PC-3 (cell line): ENCODE data around the gene KMT2C. TPM values are rescaled to one million over a fixed set of nuclear protein-coding genes. Genes with fewer than 3 reads are reported as not detected.
"Not testable (repeated sequence)": the region's sequence is repeated elsewhere in the genome, so short reads cannot be mapped to it uniquely, and the experiment has no call there.

Source experiments
- ATAC-seq: fragments of 200-7000 bp; cut with Tn5 transposase; 2 replicates; pipeline ENCODE4 v1.9.1; 2020; ENCODE audit warnings: mild to moderate bottlenecking, moderate library complexity
- BruUV-seq: library from RNA; stranded (reverse); fragments of 400-500 nt; replicated peaks from 2 replicates; lab custom pipeline; 2021; lab: Mats Ljungman, UMichigan
- CTCF ChIA-PET: fragments of 300-600 bp; sonication (Branson Sonifier 250); formaldehyde crosslinking; loops from one replicate; lab custom pipeline; 2022; ENCODE audit warnings: antibody characterized with exemption; lab: Charles Lee
- POLR2A ChIA-PET: fragments of 300-600 bp; sonication (Branson Sonifier 250); formaldehyde crosslinking; loops from one replicate; lab custom pipeline; 2022; ENCODE audit warnings: antibody characterized with exemption; ENCODE audit not compliant: unreplicated experiment; lab: Charles Lee
- DNase-seq: peaks from one replicate; pipeline ENCODE4 v3.0.0-alpha.2; 2015
- H2AFZ ChIP-seq: fragments of 300-600 bp; sonication (generic); 2 replicates; pipeline ENCODE4 v1.6.0; 2016; ENCODE audit warnings: antibody characterized with exemption, low read length
- H3F3A ChIP-seq: fragments of 300-600 bp; sonication (generic); one replicate; pipeline ENCODE4 v1.6.0; 2017; ENCODE audit warnings: antibody characterized with exemption, low read length, control low read depth, mild to moderate bottlenecking; ENCODE audit not compliant: unreplicated experiment
- H3K27ac ChIP-seq: fragments of 300-600 bp; sonication (generic); 2 replicates; pipeline ENCODE4 v1.5.1; 2016; ENCODE audit warnings: mild to moderate bottlenecking, low read length
- H3K27me3 ChIP-seq: fragments of 300-600 bp; sonication (generic); 2 replicates; pipeline ENCODE4 v1.6.1; 2016; ENCODE audit warnings: low read length, mixed read lengths
- H3K36me3 ChIP-seq: fragments of 300-600 bp; sonication (generic); 2 replicates; pipeline ENCODE4 v1.6.1; 2016; ENCODE audit warnings: low read depth, mixed run types, low read length, mixed read lengths
- H3K4me1 ChIP-seq: fragments of 300-600 bp; sonication (generic); 2 replicates; pipeline ENCODE4 v1.5.1; 2016; ENCODE audit warnings: low read length; ENCODE audit not compliant: insufficient read depth
- H3K4me2 ChIP-seq: fragments of 300-600 bp; sonication (generic); 2 replicates; pipeline ENCODE4 v1.6.0; 2016; ENCODE audit warnings: low read length
- H3K4me3 ChIP-seq: fragments of 300-600 bp; sonication (generic); 2 replicates; pipeline ENCODE4 v1.5.1; 2016; ENCODE audit warnings: mild to moderate bottlenecking, low read length, mixed read lengths
- H3K79me2 ChIP-seq: fragments of 300-600 bp; sonication (generic); 2 replicates; pipeline ENCODE4 v1.6.1; 2017; ENCODE audit warnings: low read length, mixed read lengths
- H3K9ac ChIP-seq: fragments of 300-600 bp; sonication (generic); 2 replicates; pipeline ENCODE4 v1.6.0; 2016; ENCODE audit warnings: mild to moderate bottlenecking, low read length
- H3K9me2 ChIP-seq: fragments of 300-600 bp; sonication (generic); replicated peaks from 2 replicates; pipeline ENCODE4 v1.6.1; 2016; ENCODE audit warnings: mixed run types, low read length, mixed read lengths
- H3K9me3 ChIP-seq: fragments of 300-600 bp; sonication (generic); 2 replicates; pipeline ENCODE4 v1.6.1; 2016; ENCODE audit warnings: low read length, mixed read lengths
- H4K20me1 ChIP-seq: fragments of 300-600 bp; sonication (generic); 2 replicates; pipeline ENCODE4 v1.6.1; 2016; ENCODE audit warnings: low read length, mixed read lengths
- EZH2 ChIP-seq: fragments of 300-600 bp; sonication (generic); IDR thresholded peaks from one replicate; pipeline ENCODE4 v1.6.1; 2017; ENCODE audit warnings: antibody characterized with exemption, mild to moderate bottlenecking, low read length; ENCODE audit not compliant: unreplicated experiment
- EZH2phosphoT487 ChIP-seq: fragments of 300-600 bp; sonication (generic); IDR thresholded peaks from 2 replicates; pipeline ENCODE4 v1.6.1; 2018; ENCODE audit warnings: mild to moderate bottlenecking, antibody characterized with exemption, low read length, borderline replicate concordance
- intact Hi-C: fragments of 100-400 bp; cut with micrococcal nuclease; formaldehyde crosslinking; loops from 2 replicates; pipeline ENCODE4 v1.9.0; 2023
- total RNA-seq: library from RNA; depleted of rRNA; stranded (reverse); fragments of >200 nt; gene quantifications from 2 replicates; pipeline ENCODE4 v1.2.3, GENCODE V29; 2014
- TF ChIP-seq, protein P1 (sequence below): fragments of 300-600 bp; sonication (generic); conservative IDR thresholded peaks from 2 replicates; pipeline ENCODE4 v1.5.1; 2017; ENCODE audit warnings: antibody characterized with exemption, low read depth, mild to moderate bottlenecking, low read length

The KMT2C gene
- total RNA-seq, 1 experiment from 2014 or later: 15.3 TPM

DNA sequence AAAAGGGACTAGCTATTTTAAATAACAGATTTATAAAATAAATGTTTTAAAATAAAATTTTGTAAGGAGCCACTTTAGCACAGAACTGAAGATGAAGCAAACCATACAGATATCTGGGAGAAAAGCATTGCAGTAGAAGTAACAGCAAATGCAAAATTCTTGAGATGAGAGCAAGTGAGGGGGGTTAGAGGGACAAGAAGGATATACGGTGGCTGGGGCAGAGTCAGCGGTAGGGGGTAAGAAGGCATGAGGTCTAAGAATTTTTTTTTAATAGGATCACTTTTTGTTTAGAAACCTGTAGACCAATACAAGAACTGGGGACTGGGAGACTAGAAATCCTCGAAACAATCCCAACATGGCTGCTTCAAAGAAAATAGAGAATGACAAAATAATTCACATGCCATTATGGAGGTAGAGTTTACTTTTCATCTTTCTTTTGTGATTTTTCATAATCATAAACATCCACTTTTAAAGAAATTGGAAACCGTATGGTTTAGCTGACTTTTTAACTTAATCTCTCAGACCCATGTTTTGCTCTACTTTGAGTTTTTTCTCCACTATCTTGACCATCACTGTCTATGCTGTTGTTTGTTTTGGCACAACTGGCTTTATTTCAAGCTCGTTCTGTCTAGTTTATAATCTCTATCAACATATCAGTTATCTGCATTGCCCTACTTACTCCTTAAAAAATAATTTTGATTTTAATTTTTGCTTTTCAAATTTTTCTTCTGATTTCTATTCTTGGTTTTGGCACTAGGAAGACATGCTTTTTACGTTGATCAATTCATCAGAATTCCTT, 73.5 kb downstream of the KMT2C start:
- H4K20me1 ChIP-seq: peaks cover 20% of the 10 kb centered on the region
- no peaks in the 10 kb centered on the region for H3F3A ChIP-seq
- H3K27me3 ChIP-seq: no peaks in the 10 kb centered on the region
- no peak for TF ChIP-seq EZH2
- TF ChIP-seq, protein P1, sequence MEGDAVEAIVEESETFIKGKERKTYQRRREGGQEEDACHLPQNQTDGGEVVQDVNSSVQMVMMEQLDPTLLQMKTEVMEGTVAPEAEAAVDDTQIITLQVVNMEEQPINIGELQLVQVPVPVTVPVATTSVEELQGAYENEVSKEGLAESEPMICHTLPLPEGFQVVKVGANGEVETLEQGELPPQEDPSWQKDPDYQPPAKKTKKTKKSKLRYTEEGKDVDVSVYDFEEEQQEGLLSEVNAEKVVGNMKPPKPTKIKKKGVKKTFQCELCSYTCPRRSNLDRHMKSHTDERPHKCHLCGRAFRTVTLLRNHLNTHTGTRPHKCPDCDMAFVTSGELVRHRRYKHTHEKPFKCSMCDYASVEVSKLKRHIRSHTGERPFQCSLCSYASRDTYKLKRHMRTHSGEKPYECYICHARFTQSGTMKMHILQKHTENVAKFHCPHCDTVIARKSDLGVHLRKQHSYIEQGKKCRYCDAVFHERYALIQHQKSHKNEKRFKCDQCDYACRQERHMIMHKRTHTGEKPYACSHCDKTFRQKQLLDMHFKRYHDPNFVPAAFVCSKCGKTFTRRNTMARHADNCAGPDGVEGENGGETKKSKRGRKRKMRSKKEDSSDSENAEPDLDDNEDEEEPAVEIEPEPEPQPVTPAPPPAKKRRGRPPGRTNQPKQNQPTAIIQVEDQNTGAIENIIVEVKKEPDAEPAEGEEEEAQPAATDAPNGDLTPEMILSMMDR: no peak
- TF ChIP-seq EZH2phosphoT487: no peak
- intact Hi-C loops: no loop called here
- H3K4me1 ChIP-seq: no peaks in the 10 kb centered on the region
- no peak overlapping the region for H3K4me3 ChIP-seq
- no peak overlapping the region for H3K4me2 ChIP-seq
- H3K27ac ChIP-seq: no peak overlapping the region
- ATAC-seq (no peak), DNase-seq (no peak)
- no peaks in the 10 kb centered on the region for H3K9me2 ChIP-seq
- H3K79me2 ChIP-seq: peaks cover 78% of the 10 kb centered on the region
- H2AFZ ChIP-seq: no peak overlapping the region
- CTCF ChIA-PET: no interaction called here
- no peaks in the 10 kb centered on the region for H3K9me3 ChIP-seq
- H3K36me3 ChIP-seq: no peaks in the 10 kb centered on the region
- H3K9ac ChIP-seq: no peak overlapping the region
- no TSS peak for BruUV-seq
- POLR2A ChIA-PET: no interaction called here

DNA sequence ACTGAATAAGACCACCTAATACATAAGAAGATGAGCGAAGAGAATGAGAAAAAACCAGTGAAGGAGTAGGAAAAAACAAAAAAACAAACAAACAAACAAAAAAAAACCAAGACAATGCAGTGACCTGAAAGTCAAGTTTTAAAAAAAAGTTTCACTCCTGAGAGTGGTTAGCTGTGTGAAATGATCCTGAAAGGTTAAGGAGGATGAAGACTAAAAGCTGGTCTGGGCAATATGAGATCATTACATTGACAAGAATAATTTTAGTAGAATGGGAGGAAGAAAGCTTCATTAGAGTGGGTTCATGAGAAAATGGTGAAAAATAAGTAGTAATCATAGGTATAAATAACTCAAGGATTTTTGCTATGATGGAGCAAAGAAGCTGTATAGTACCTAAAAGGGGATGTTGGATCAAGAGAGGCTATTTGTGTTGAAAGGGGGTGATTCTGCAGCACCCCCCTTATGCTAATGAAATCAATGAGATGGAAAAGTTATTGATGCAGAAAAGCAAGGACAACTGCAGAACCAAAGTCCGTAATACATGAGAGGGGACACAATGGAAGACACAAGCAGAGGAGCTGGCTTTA, 80.2 kb downstream of the KMT2C start:
- Histone ChIP-seq H3F3A (no peaks in the 10 kb centered on the region), H3K27ac (no peak overlapping the region), H3K27me3 (no peaks in the 10 kb centered on the region), H3K36me3 (no peaks in the 10 kb centered on the region), H3K79me2 (peaks cover 15% of the 10 kb centered on the region), H3K9me2 (no peaks in the 10 kb centered on the region), H3K4me3 (no peak overlapping the region), H2AFZ (no peak overlapping the region), H3K9me3 (no peaks in the 10 kb centered on the region), H3K4me1 (no peaks in the 10 kb centered on the region), H4K20me1 (0 out of 2 replicates have a peak, but pooled peaks cover 3% of the 10 kb centered on the region), H3K9ac (no peak overlapping the region), H3K4me2 (no peak overlapping the region)
- ChIA-PET CTCF (no interaction called here), POLR2A (no interaction called here)
- no TSS peak for BruUV-seq
- no peak for ATAC-seq
- intact Hi-C loops: no loop called here
- no peak for TF ChIP-seq EZH2
- TF ChIP-seq, protein P1: no peak
- no peak for TF ChIP-seq EZH2phosphoT487
- DNase-seq: no peak

DNA sequence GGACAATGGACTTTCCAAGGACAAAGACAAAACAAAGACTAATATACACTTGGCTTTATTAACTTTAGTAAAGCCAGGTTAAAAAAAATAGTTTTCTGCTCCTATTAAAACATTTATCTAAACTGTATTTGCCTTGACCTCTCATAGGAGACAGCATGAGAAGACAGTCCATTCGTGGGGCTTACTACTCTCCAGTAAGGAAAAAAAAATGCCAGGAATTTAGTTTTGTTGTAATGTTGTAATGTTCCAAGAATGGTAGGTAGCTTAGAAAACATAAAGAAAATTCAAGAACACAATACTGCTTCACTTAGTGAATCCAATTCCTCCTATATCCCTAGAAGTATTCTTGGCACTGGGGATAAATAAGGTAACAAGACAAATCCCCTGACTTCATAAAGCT, 81.7 kb downstream of the KMT2C start:
- BruUV-seq: no TSS peak
- TF ChIP-seq, protein P1: no peak
- TF ChIP-seq EZH2phosphoT487 (no peak), EZH2 (no peak)
- no peak overlapping the region for H3K27ac ChIP-seq
- no peak overlapping the region for H2AFZ ChIP-seq
- H3K79me2 ChIP-seq: peaks cover 7% of the 10 kb centered on the region
- CTCF ChIA-PET: no interaction called here
- no peaks in the 10 kb centered on the region for H3K9me2 ChIP-seq
- no peaks in the 10 kb centered on the region for H3K36me3 ChIP-seq
- no peaks in the 10 kb centered on the region for H3F3A ChIP-seq
- no peak overlapping the region for H3K9ac ChIP-seq
- H3K4me2 ChIP-seq: no peak overlapping the region
- no peaks in the 10 kb centered on the region for H3K4me1 ChIP-seq
- intact Hi-C loops: no loop called here
- DNase-seq: no peak
- no peaks in the 10 kb centered on the region for H3K9me3 ChIP-seq
- no peak for ATAC-seq
- POLR2A ChIA-PET: no interaction called here
- 0 out of 2 replicates have a peak, but pooled peaks cover 3% of the 10 kb centered on the region for H4K20me1 ChIP-seq
- H3K27me3 ChIP-seq: no peaks in the 10 kb centered on the region
- no peak overlapping the region for H3K4me3 ChIP-seq

DNA sequence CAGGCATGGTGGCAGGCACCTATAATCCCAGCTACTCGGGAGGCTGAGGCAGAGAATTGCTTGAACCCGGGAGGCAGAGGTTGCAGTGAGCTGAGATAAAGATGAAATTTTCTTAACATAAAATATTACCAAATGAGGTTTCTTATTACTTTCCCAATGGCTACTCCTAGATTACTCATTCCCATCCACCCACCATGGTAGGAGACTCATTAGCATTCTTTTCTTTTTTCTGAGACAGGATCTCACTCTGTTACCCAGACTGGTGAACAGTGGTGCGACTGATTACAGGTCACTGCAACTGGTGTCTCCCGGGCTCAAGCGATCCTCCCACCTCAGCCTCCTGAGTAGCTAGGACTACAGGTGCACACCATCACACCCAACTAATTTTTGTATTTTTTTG, 82.5 kb downstream of the KMT2C start:
- POLR2A ChIA-PET, H4K20me1 ChIP-seq, H3K4me3 ChIP-seq, H3K79me2 ChIP-seq, H3K9ac ChIP-seq, H3K4me1 ChIP-seq, H3K27ac ChIP-seq, CTCF ChIA-PET, H3K9me2 ChIP-seq, ATAC-seq, H3K36me3 ChIP-seq, H3K4me2 ChIP-seq, H2AFZ ChIP-seq, H3F3A ChIP-seq, H3K9me3 ChIP-seq, intact Hi-C loops, BruUV-seq, DNase-seq, H3K27me3 ChIP-seq: not testable (repeated sequence)
